ENCODE results near the gene LGI4.

DNA sequence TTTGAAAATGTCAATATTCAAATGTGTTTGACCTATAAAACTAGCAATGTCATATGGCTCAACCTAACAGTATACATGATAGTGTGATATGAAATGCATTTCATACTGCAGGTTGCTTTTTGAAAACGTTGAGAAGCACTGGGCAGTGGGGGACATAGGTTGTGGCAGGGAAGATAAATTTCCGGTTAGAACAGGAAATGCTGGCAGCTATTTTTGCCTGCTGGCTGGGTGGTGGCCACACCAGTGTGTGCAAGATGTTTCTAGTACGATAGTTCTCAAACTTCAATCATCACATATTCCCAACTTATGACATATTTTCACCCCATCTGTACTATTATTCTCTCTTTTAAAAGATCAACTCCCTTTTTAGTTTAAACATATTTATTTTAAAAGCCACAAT is 36.9 kb upstream of the LGI4 start:
- TF ChIP-seq, protein P1, sequence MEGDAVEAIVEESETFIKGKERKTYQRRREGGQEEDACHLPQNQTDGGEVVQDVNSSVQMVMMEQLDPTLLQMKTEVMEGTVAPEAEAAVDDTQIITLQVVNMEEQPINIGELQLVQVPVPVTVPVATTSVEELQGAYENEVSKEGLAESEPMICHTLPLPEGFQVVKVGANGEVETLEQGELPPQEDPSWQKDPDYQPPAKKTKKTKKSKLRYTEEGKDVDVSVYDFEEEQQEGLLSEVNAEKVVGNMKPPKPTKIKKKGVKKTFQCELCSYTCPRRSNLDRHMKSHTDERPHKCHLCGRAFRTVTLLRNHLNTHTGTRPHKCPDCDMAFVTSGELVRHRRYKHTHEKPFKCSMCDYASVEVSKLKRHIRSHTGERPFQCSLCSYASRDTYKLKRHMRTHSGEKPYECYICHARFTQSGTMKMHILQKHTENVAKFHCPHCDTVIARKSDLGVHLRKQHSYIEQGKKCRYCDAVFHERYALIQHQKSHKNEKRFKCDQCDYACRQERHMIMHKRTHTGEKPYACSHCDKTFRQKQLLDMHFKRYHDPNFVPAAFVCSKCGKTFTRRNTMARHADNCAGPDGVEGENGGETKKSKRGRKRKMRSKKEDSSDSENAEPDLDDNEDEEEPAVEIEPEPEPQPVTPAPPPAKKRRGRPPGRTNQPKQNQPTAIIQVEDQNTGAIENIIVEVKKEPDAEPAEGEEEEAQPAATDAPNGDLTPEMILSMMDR (IDR thresholded peaks at IDR 0.05; ENCODE audit: low read length), result no peak
- TF ChIP-seq EZH2 (IDR thresholded peaks at IDR 0.05; ENCODE audit: borderline replicate concordance, low read length), result no peak
